ENCODE results near the gene GABRB3.

DNA sequence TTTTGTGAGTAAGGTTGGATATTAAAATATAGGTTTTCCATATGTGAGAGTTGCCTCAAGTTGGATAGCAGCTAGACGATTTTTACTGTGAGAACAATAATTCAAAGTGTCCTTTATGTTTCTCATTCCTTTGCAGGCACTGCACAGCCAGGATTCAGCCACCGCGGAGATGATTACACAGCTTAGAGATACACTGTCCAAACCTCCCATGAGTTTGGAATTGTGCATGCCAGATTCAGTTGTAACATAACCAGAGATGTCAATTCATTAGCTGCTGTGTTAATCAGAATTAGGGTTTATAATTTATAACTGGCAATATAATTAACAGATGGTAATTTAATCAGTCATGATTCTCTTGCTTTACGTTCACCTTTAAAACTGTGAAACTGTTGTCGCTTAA is 132.3 kb downstream of the GABRB3 start:
- TF ChIP-seq CTCF (IDR thresholded peaks at IDR 0.05; ENCODE audit: extremely low read depth in 1 of 2, insufficient read depth in 1 of 2, low read depth in 1 of 2, low read length in 2 of 2) (no peak), POLR2AphosphoS5 (IDR thresholded peaks at IDR 0.05; ENCODE audit: insufficient read depth, low read depth, low read length) (no peak), MAX (IDR thresholded peaks at IDR 0.05; ENCODE audit: insufficient read depth, insufficient read length) (no peak), FOS (IDR thresholded peaks at IDR 0.05; ENCODE audit: borderline replicate concordance, insufficient read depth, low read length) (no peak), EZH2 (IDR thresholded peaks at IDR 0.05; ENCODE audit: borderline replicate concordance, low read depth, low read length, severe bottlenecking) (no peak)

Data from endothelial cell of umbilical vein (primary cell).